Endothelial cell of umbilical vein (primary cell): ENCODE data around the gene CHMP3. TPM values are rescaled to one million over a fixed set of nuclear protein-coding genes. Genes with fewer than 3 reads are reported as not detected.
"Not testable (repeated sequence)": the region's sequence is repeated elsewhere in the genome, so short reads cannot be mapped to it uniquely, and the experiment has no call there.

Experiments used
- BruUV-seq: library from RNA; stranded (reverse); fragments of 400-500 nt; replicated peaks from 2 replicates; lab custom pipeline; 2021; lab: Mats Ljungman, UMichigan
- CTCF ChIA-PET: fragments of 300-600, 350-600 bp; sonication (Branson Sonifier 250); formaldehyde crosslinking; loops from one replicate; lab custom pipeline; 2021; ENCODE audit warnings: antibody characterized with exemption, inconsistent platforms; lab: Charles Lee
- POLR2A ChIA-PET: fragments of 300-600, 350-600 bp; sonication (Branson Sonifier 250); formaldehyde crosslinking; loops from one replicate; lab custom pipeline; 2021; ENCODE audit warnings: antibody characterized with exemption, inconsistent platforms; lab: Charles Lee
- DNase-seq: peaks from one replicate; pipeline ENCODE4 v3.0.0-alpha.2; 2011; ENCODE audit warnings: low read depth, low spot score
- FAIRE-seq: peaks from 2 replicates; lab custom pipeline; 2011; peaks lifted over from hg19 to GRCh38; lab: Jason Lieb, UNC
- H2AFZ ChIP-seq: 2 replicates; pipeline ENCODE4 v1.6.0; 2012; ENCODE audit warnings: low read depth, low read length, control low read depth, inconsistent platforms
- H3K27ac ChIP-seq: 2 replicates; pipeline ENCODE4 v1.5.1; 2011; ENCODE audit warnings: low read depth, mild to moderate bottlenecking, control low read depth, low read length, moderate library complexity; ENCODE audit not compliant: insufficient read depth
- H3K27me3 ChIP-seq, 2 experiments: 2 replicates each; pipeline versions ENCODE4 v1.6.0 to v1.6.1; 2011; ENCODE audit warnings: low read length in 2 of 2, mixed read lengths in 1 of 2; ENCODE audit not compliant: control insufficient read depth in 2 of 2, insufficient read depth in 2 of 2
- H3K36me3 ChIP-seq, 2 experiments: 2 replicates in 1 of 2; 3 replicates in 1 of 2; pipeline ENCODE4 v1.5.1; 2011; ENCODE audit warnings: low read length in 2 of 2, mild to moderate bottlenecking in 1 of 2, moderate library complexity in 1 of 2; ENCODE audit not compliant: control insufficient read depth in 2 of 2, insufficient read depth in 2 of 2; ENCODE audit errors: extremely low read depth in 1 of 2
- H3K4me1 ChIP-seq: 3 replicates; pipeline ENCODE4 v1.5.1; 2011; ENCODE audit warnings: mild to moderate bottlenecking, low read length; ENCODE audit not compliant: control insufficient read depth, insufficient read depth; ENCODE audit errors: extremely low read depth
- H3K4me2 ChIP-seq: 2 replicates; pipeline ENCODE4 v1.6.1; 2011; ENCODE audit warnings: low read length, control low read depth, mixed read lengths; ENCODE audit not compliant: insufficient read depth
- H3K4me3 ChIP-seq, 3 experiments: fragments of 200-600 bp in 1 of 3; sonication (generic), shearing (Covaris generic) in 1 of 3; replicated peaks in 1 of 3; 2 replicates each; pipeline ENCODE4 v1.5.1; 2011 to 2016; ENCODE audit warnings: control low read depth in 3 of 3, low read length in 3 of 3, mild to moderate bottlenecking in 2 of 3, inconsistent platforms in 1 of 3, low read depth in 1 of 3, moderate library complexity in 1 of 3; ENCODE audit not compliant: insufficient read depth in 1 of 3
- H3K79me2 ChIP-seq: 2 replicates; pipeline ENCODE4 v1.6.0; 2012; ENCODE audit warnings: low read length, inconsistent platforms; ENCODE audit not compliant: control insufficient read depth, insufficient read depth
- H3K9ac ChIP-seq: replicated peaks from 2 replicates; pipeline ENCODE3; 2011; ENCODE audit warnings: low read length, control low read depth; ENCODE audit not compliant: insufficient read depth; ENCODE audit errors: extremely low read depth
- H3K9me1 ChIP-seq: replicated peaks from 3 replicates; pipeline ENCODE4 v1.6.0; 2011; ENCODE audit warnings: mild to moderate bottlenecking, low read length; ENCODE audit not compliant: control insufficient read depth, insufficient read depth; ENCODE audit errors: extremely low read depth
- H3K9me3 ChIP-seq: replicated peaks from 2 replicates; pipeline ENCODE4 v1.5.1; 2012; ENCODE audit warnings: low read length, inconsistent platforms; ENCODE audit not compliant: control insufficient read depth, insufficient read depth
- H4K20me1 ChIP-seq: replicated peaks from 2 replicates; pipeline ENCODE3; 2011; ENCODE audit warnings: mild to moderate bottlenecking, low read length; ENCODE audit not compliant: control insufficient read depth, insufficient read depth; ENCODE audit errors: extremely low read depth
- FOS ChIP-seq: IDR thresholded peaks from 2 replicates; pipeline ENCODE4 v1.6.1; 2011; ENCODE audit warnings: mild to moderate bottlenecking, low read length, moderate library complexity, borderline replicate concordance; ENCODE audit not compliant: insufficient read depth
- JUN ChIP-seq: IDR thresholded peaks from 2 replicates; pipeline ENCODE4 v1.6.1; 2011; ENCODE audit warnings: borderline replicate concordance, low read depth; ENCODE audit not compliant: insufficient read length, insufficient read depth
- dilution Hi-C: fragments of 300-500 bp; cut with MboI; formaldehyde crosslinking; loops from one replicate; pipeline ENCODE4 v1.15.0; 2019; ENCODE audit warnings: low sequenced_read_pairs; ENCODE audit not compliant: extremely low pct_ligation_motif_present
- intact Hi-C: fragments of 100-400 bp; cut with micrococcal nuclease; formaldehyde crosslinking; loops from one replicate; pipeline ENCODE4 v1.10.0; 2022
- polyA plus RNA-seq, 4 experiments: library from polyadenylated mRNA; depleted of rRNA in 3 of 4; stranded (reverse) in 3 of 4; unstranded in 1 of 4; fragments of >200 nt; gene quantifications; 2 replicates each; pipeline versions ENCODE4 v1.2.1 to v1.2.3, GENCODE V29; 2011 to 2012; ENCODE audit warnings: missing spikeins in 1 of 4
- total RNA-seq: library from RNA; stranded (reverse); gene quantifications from 2 replicates; pipeline ENCODE4 v1.2.3, GENCODE V29; 2021

CHMP3 gene
- total and polyA plus RNA-seq, 2 donors (not counting 3 experiments of a cell fraction or from before 2014, with no cell fraction given) = 48.1 to 92.2 TPM

DNA sequence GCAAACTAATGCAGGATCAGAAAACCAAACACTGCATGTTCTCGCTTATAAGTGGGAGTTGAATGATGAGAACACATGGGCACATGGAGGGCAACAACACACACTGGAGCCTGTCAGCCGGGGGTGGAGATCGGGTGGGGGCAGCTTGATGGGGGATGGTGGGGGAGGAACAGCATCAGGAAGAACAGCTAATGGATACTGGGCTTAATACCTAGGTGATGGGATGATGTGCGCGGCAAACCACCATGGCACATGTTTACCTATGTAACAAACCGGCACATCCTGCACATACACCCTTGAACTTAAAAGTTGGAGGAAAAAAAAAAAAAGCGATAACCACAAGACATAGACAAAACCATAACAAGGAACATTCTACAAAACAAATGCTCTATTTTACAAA lies 10.4 kb downstream of the CHMP3 start:
- CTCF ChIA-PET = no interaction called here
- Histone ChIP-seq H3K4me2 (no peak overlapping the region), H3K9me1 (no peaks in the 10 kb centered on the region), H3K4me3 (no peak overlapping the region), H3K4me1 (no peaks in the 10 kb centered on the region), H3K27me3 (no peaks in the 10 kb centered on the region), H3K27ac (no peak overlapping the region), H3K9ac (no peak overlapping the region), H4K20me1 (no peaks in the 10 kb centered on the region), H2AFZ (no peak overlapping the region), H3K79me2 (peaks cover 34% of the 10 kb centered on the region), H3K36me3 (no peaks in the 10 kb centered on the region), H3K9me3 (no peaks in the 10 kb centered on the region)
- DNase-seq (no peak), FAIRE-seq (no peak)
- BruUV-seq = no TSS peak
- POLR2A ChIA-PET = no interaction called here
- TF ChIP-seq FOS (no peak), JUN (no peak)
- intact Hi-C loops = no loop called here
- dilution Hi-C loops = no loop called here

DNA sequence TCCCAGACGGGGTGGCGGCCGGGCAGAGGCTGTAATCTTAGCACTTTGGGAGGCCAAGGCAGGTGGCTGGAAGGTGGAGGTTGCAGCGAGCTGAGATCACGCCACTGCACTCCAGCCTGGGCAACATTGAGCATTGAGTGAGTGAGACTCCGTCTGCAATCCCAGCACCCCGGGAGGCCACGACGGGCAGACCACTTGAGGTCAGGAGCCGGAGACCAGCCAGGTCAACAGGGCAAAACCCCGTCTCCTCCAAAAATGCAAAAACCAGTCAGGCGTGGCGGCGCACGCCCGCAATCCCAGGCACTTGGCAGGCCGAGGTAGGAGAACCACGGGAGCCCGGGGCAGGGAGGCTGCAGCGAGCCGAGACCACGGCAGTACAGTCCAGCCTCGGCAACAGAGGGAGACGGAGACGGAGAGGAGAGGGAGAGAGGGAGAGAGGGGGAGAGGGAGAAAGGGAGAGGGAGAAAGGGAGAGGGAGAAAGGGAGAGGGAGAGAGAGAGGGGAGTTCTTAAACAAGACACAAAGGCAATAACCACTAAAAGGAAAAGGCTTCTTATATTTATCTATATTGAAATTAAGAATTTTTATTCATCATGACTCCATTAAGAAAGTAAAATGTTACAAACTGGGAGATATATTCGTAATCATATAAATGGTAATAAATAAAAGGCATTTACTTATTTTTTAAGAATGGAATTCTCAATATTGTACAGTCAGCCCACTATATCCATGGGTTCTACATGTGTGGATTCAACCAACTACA lies 13.1 kb downstream of the CHMP3 start:
- FAIRE-seq, BruUV-seq, H3K9ac ChIP-seq, dilution Hi-C loops, DNase-seq, H3K36me3 ChIP-seq, H3K27ac ChIP-seq, H3K27me3 ChIP-seq, H3K4me1 ChIP-seq, POLR2A ChIA-PET, H4K20me1 ChIP-seq, H3K9me1 ChIP-seq, CTCF ChIA-PET, H2AFZ ChIP-seq, H3K4me2 ChIP-seq, H3K9me3 ChIP-seq, intact Hi-C loops, H3K4me3 ChIP-seq: not testable (repeated sequence)
- H3K79me2 ChIP-seq = peaks cover 13% of the 10 kb centered on the region

DNA sequence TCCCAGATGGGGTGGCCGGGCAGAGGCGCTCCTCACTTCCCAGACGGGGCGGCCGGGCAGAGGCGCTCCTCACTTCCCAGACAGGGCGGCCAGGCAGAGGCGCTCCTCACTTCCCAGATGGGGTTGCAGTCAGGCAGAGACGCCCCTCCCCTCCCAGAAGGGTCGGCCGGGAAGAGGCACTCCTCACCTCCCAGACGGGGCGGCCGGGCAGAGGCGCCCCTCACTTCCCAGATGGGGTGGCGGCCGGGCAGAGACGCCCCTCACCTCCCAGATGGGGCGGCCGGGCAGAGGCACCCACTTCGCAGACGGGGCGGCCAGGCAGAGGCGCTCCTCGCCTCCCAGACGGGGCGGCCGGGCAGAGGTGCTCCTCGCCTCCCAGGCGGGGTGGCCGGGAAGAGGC lies 13.8 kb downstream of the CHMP3 start:
- H4K20me1 ChIP-seq, POLR2A ChIA-PET, intact Hi-C loops, H3K4me2 ChIP-seq, H3K9ac ChIP-seq, H3K36me3 ChIP-seq, CTCF ChIA-PET, BruUV-seq, H3K9me1 ChIP-seq, FAIRE-seq, H3K27me3 ChIP-seq, H3K4me3 ChIP-seq, dilution Hi-C loops, H3K4me1 ChIP-seq, H3K27ac ChIP-seq, DNase-seq, H2AFZ ChIP-seq, H3K9me3 ChIP-seq: not testable (repeated sequence)
- peaks cover 11% of the 10 kb centered on the region for H3K79me2 ChIP-seq

DNA sequence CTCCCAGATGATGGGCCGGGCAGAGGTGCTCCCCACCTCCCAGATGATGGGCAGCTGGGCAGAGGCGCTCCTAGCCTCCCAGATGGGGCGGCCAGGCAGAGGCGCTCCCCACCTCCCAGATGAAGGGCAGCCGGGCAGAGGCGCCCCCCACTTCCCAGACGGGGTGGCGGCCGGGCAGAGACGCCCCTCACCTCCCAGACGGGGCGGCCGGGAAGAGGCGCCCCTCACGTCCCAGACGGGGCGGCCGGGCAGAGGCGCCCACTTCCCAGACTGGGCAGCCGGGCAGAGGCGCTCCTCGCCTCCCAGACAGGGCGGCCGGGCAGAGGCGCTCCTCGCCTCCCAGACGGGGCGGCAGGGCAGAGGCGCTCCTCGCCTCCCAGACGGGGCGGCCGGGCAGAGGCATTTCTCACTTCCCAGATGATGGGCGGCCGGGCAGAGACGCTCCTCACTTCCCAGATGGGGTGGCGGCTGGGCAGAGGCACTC lies 14.3 kb downstream of the CHMP3 start:
- CTCF ChIA-PET, BruUV-seq, H3K4me2 ChIP-seq, intact Hi-C loops, H3K9me1 ChIP-seq, POLR2A ChIA-PET, H3K9ac ChIP-seq, DNase-seq, H3K79me2 ChIP-seq, H3K36me3 ChIP-seq, dilution Hi-C loops, H3K27ac ChIP-seq, FAIRE-seq, H3K4me3 ChIP-seq, H3K9me3 ChIP-seq, H2AFZ ChIP-seq, H3K4me1 ChIP-seq, H3K27me3 ChIP-seq, H4K20me1 ChIP-seq: not testable (repeated sequence)
